GM12878 (cell line): ENCODE results near the gene QSOX2. TPM values are rescaled to one million over a fixed set of nuclear protein-coding genes. Genes with fewer than 3 reads are reported as not detected.

Experiments
- ATAC-seq: fragments of 200-7000 bp; cut with Tn5 transposase; 3 replicates; pipeline ENCODE4 v1.9.1; 2020; ENCODE audit warnings: mild to moderate bottlenecking, moderate library complexity
- BruUV-seq: library from RNA; stranded (reverse); fragments of 400-500 nt; replicated peaks from 2 replicates; lab custom pipeline; 2021; lab: Mats Ljungman, UMichigan
- CTCF ChIA-PET: fragments of 300-600 bp; sonication (Branson Sonifier 250); formaldehyde crosslinking; extraction: SDS; loops from one replicate; lab custom pipeline; 2021; ENCODE audit warnings: inconsistent platforms; lab: Yijun Ruan, JAX
- POLR2A ChIA-PET: fragments of 350-600 bp; formaldehyde crosslinking; extraction: SDS; loops from one replicate; lab custom pipeline; 2021; ENCODE audit warnings: inconsistent platforms; lab: Charles Lee
- RAD21 ChIA-PET: fragments of 300-600 bp; sonication (Branson Sonifier 250); formaldehyde crosslinking; loops from one replicate; lab custom pipeline; 2023; ENCODE audit warnings: antibody characterized with exemption; ENCODE audit not compliant: unreplicated experiment; lab: Charles Lee
- SMC1A ChIA-PET: fragments of 300-600 bp; sonication (Branson Sonifier 250); formaldehyde crosslinking; loops from one replicate; lab custom pipeline; 2023; ENCODE audit not compliant: unreplicated experiment, uncharacterized antibody; lab: Charles Lee
- DNase-seq: peaks from one replicate; pipeline ENCODE4 v3.0.0-alpha.2; 2011; ENCODE audit warnings: low read depth, low spot score
- FAIRE-seq: peaks from 3 replicates; lab custom pipeline; 2011; peaks lifted over from hg19 to GRCh38; lab: Jason Lieb, UNC
- H2AFZ ChIP-seq: 2 replicates; pipeline ENCODE4 v1.6.0; 2011; ENCODE audit warnings: low read depth, low read length, control low read depth; ENCODE audit not compliant: control insufficient read depth
- H3K27ac ChIP-seq: 2 replicates; pipeline ENCODE4 v1.5.1; 2011; ENCODE audit warnings: control low read depth; ENCODE audit not compliant: control insufficient read depth, insufficient read depth
- H3K27me3 ChIP-seq, 2 experiments: replicated peaks in 1 of 2; 2 replicates each; pipeline versions ENCODE4 v1.6.0 to v1.6.1; 2011; ENCODE audit warnings: low read length in 1 of 2; ENCODE audit not compliant: control insufficient read depth in 2 of 2, insufficient read depth in 2 of 2
- H3K36me3 ChIP-seq, 2 experiments: 2 replicates each; pipeline ENCODE4 v1.5.1; 2011; ENCODE audit warnings: low read length in 1 of 2; ENCODE audit not compliant: control insufficient read depth in 2 of 2, insufficient read depth in 2 of 2
- H3K4me1 ChIP-seq: 2 replicates; pipeline ENCODE4 v1.6.1; 2011; ENCODE audit warnings: mild to moderate bottlenecking, low read length, moderate library complexity, mixed read lengths; ENCODE audit not compliant: control insufficient read depth, insufficient read depth
- H3K4me2 ChIP-seq: 2 replicates; pipeline ENCODE4 v1.6.0; 2011; ENCODE audit warnings: control low read depth; ENCODE audit not compliant: control insufficient read depth, insufficient read depth
- H3K4me3 ChIP-seq: fragments of 200-600 bp; sonication (generic); 2 replicates; pipeline ENCODE4 v1.5.1; 2016
- H3K79me2 ChIP-seq: 2 replicates; pipeline ENCODE4 v1.6.0; 2011; ENCODE audit warnings: low read length; ENCODE audit not compliant: control insufficient read depth, insufficient read depth
- H3K9ac ChIP-seq: 2 replicates; pipeline ENCODE4 v1.8.0; 2011; ENCODE audit warnings: low read length, control low read depth, mixed read lengths; ENCODE audit not compliant: control insufficient read depth, insufficient read depth
- H3K9me3 ChIP-seq: replicated peaks from 3 replicates; pipeline ENCODE4 v1.5.1; 2011; ENCODE audit warnings: mild to moderate bottlenecking, low read length; ENCODE audit not compliant: control insufficient read depth, insufficient read depth
- H4K20me1 ChIP-seq: 2 replicates; pipeline ENCODE4 v1.6.0; 2011; ENCODE audit not compliant: control insufficient read depth, insufficient read depth
- BRCA1 ChIP-seq: IDR thresholded peaks from 2 replicates; pipeline ENCODE4 v1.6.1; 2011; ENCODE audit warnings: low read depth, low read length, improper control_type of control experiment
- IKZF1 ChIP-seq: fragments of 450-650 bp; conservative IDR thresholded peaks from 2 replicates; pipeline ENCODE4 v1.6.1; 2017; ENCODE audit warnings: antibody characterized with exemption, mild to moderate bottlenecking
- JUNB ChIP-seq: IDR thresholded peaks from 2 replicates; pipeline ENCODE4 v1.6.1; 2016; ENCODE audit warnings: antibody characterized with exemption, mild to moderate bottlenecking
- POU2F2 ChIP-seq: IDR thresholded peaks from 3 replicates; pipeline ENCODE4 v1.6.1; 2011; ENCODE audit warnings: low read depth, mild to moderate bottlenecking, low read length, borderline replicate concordance
- RAD51 ChIP-seq: fragments of 450-650 bp; IDR thresholded peaks from 2 replicates; pipeline ENCODE4 v1.6.1; 2016; ENCODE audit warnings: moderate library complexity, mild to moderate bottlenecking, inconsistent platforms
- RELA ChIP-seq: fragments of 450-650 bp; IDR thresholded peaks from 2 replicates; pipeline ENCODE4 v1.8.0; 2014; ENCODE audit warnings: borderline replicate concordance; ENCODE audit not compliant: partially characterized antibody
- RELB ChIP-seq: fragments of 450-650 bp; IDR thresholded peaks from 2 replicates; pipeline ENCODE4 v1.6.1; 2017; ENCODE audit warnings: low read depth, mild to moderate bottlenecking, moderate library complexity
- REST ChIP-seq: IDR thresholded peaks from 2 replicates; pipeline ENCODE4 v1.6.1; 2012; ENCODE audit warnings: mild to moderate bottlenecking, low read depth, low read length
- RUNX3 ChIP-seq: IDR thresholded peaks from 2 replicates; pipeline ENCODE4 v1.6.1; 2012; ENCODE audit warnings: low read length, inconsistent platforms
- SIX5 ChIP-seq: IDR thresholded peaks from 2 replicates; pipeline ENCODE4 v1.6.1; 2011; ENCODE audit warnings: mild to moderate bottlenecking, low read depth, low read length, moderate library complexity; ENCODE audit not compliant: severe bottlenecking
- SMARCA5 ChIP-seq: fragments of 450-650 bp; IDR thresholded peaks from 2 replicates; pipeline ENCODE4 v1.6.1; 2017; ENCODE audit warnings: mild to moderate bottlenecking
- ZNF384 ChIP-seq: IDR thresholded peaks from 2 replicates; pipeline ENCODE4 v1.6.1; 2012; ENCODE audit warnings: low read depth, mild to moderate bottlenecking, low read length, improper control_type of control experiment, borderline replicate concordance
- WGBS: methylation state at CpG from one replicate; pipeline ENCODE4 v1.1.6; 2016; ENCODE audit warnings: low lambda C conversion rate; ENCODE audit not compliant: insufficient replicate concordance, insufficient coverage; ENCODE audit errors: missing lambda C conversion rate; 5-methylcytosine and 5-hydroxymethylcytosine counted together
- in situ Hi-C: fragments of 300-500 bp; cut with MboI; formaldehyde crosslinking; loops from 9 replicates; pipeline ENCODE4 v1.14.3; 2018; ENCODE audit warnings: mixed read lengths
- intact Hi-C: fragments of 100-400 bp; cut with micrococcal nuclease; formaldehyde crosslinking; loops from one replicate; pipeline ENCODE4 v1.14.2; 2022; ENCODE audit not compliant: unreplicated experiment
- polyA plus RNA-seq, 11 experiments: library from polyadenylated mRNA; depleted of rRNA in 4 of 11; unstranded in 6 of 11; stranded (reverse) in 5 of 11; fragments of >200 nt; fragmentation: Nextera tagmentation in 4 of 11; fragmentation: Illumina TruSeq in 1 of 11; extraction: Ambion mirVana in 4 of 11; extraction: Trizol in 1 of 11; gene quantifications; 1 replicate in 1 of 11; 2 replicates in 10 of 11; pipeline versions ENCODE4 v1.2.1 to v1.2.3, GENCODE V29; 2011 to 2016; ENCODE audit warnings: inconsistent platforms in 2 of 11, missing spikeins in 2 of 11, low read depth in 1 of 11
- total RNA-seq, 4 experiments: library from RNA; depleted of rRNA in 3 of 4; stranded (reverse); fragments of >200 nt in 3 of 4; fragmentation: Illumina TruSeq in 1 of 4; extraction: Trizol in 1 of 4; gene quantifications; 2 replicates each; pipeline versions ENCODE4 v1.2.1 to v1.2.3, GENCODE V29; 2013 to 2021
- TF ChIP-seq, protein P1 (sequence below): IDR thresholded peaks from 2 replicates; pipeline ENCODE4 v1.6.1; 2012; ENCODE audit warnings: improper control_type of control experiment, low read depth, low read length; ENCODE audit not compliant: insufficient replicate concordance
- TF ChIP-seq, protein P2 (sequence below): IDR thresholded peaks from 2 replicates; pipeline ENCODE4 v1.6.1; 2012; ENCODE audit warnings: low read depth, low read length, improper control_type of control experiment

The QSOX2 gene
- total and polyA plus RNA-seq, 10 of the 15 experiments (the other 5 are each of a cell fraction or from before 2014, with no cell fraction given), result 0.34 to 16.1 (median 8.2) TPM

GRCh38 chr9:136294437-136294836 is 48.8 kb upstream of the QSOX2 start:
- no peak overlapping the region for H3K4me2 ChIP-seq
- H3K79me2 ChIP-seq, result no peaks in the 10 kb centered on the region
- H3K9ac ChIP-seq, result no peak overlapping the region
- H3K36me3 ChIP-seq, result no peaks in the 10 kb centered on the region
- no peaks in the 10 kb centered on the region for H4K20me1 ChIP-seq
- ChIA-PET SMC1A (no interaction called here), CTCF (no interaction called here), POLR2A (no interaction called here), RAD21 (no interaction called here)
- H3K4me1 ChIP-seq, result no peaks in the 10 kb centered on the region
- BruUV-seq, result no TSS peak
- intact Hi-C loops, result no loop called here
- WGBS, result 13% methylated on average over 5 of the region's 5 CpGs
- no peak overlapping the region for H3K27ac ChIP-seq
- FAIRE-seq (no peak), DNase-seq (no peak), ATAC-seq (no peak)
- no peaks in the 10 kb centered on the region for H3K27me3 ChIP-seq
- no peak overlapping the region for H3K4me3 ChIP-seq
- in situ Hi-C loops, result no loop called here
- H3K9me3 ChIP-seq, result no peaks in the 10 kb centered on the region; the same call in 2 of the 3 replicates
- H2AFZ ChIP-seq, result no peak overlapping the region
- TF ChIP-seq, protein P1, sequence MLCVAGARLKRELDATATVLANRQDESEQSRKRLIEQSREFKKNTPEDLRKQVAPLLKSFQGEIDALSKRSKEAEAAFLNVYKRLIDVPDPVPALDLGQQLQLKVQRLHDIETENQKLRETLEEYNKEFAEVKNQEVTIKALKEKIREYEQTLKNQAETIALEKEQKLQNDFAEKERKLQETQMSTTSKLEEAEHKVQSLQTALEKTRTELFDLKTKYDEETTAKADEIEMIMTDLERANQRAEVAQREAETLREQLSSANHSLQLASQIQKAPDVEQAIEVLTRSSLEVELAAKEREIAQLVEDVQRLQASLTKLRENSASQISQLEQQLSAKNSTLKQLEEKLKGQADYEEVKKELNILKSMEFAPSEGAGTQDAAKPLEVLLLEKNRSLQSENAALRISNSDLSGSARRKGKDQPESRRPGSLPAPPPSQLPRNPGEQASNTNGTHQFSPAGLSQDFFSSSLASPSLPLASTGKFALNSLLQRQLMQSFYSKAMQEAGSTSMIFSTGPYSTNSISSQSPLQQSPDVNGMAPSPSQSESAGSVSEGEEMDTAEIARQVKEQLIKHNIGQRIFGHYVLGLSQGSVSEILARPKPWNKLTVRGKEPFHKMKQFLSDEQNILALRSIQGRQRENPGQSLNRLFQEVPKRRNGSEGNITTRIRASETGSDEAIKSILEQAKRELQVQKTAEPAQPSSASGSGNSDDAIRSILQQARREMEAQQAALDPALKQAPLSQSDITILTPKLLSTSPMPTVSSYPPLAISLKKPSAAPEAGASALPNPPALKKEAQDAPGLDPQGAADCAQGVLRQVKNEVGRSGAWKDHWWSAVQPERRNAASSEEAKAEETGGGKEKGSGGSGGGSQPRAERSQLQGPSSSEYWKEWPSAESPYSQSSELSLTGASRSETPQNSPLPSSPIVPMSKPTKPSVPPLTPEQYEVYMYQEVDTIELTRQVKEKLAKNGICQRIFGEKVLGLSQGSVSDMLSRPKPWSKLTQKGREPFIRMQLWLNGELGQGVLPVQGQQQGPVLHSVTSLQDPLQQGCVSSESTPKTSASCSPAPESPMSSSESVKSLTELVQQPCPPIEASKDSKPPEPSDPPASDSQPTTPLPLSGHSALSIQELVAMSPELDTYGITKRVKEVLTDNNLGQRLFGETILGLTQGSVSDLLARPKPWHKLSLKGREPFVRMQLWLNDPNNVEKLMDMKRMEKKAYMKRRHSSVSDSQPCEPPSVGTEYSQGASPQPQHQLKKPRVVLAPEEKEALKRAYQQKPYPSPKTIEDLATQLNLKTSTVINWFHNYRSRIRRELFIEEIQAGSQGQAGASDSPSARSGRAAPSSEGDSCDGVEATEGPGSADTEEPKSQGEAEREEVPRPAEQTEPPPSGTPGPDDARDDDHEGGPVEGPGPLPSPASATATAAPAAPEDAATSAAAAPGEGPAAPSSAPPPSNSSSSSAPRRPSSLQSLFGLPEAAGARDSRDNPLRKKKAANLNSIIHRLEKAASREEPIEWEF, result no peak
- TF ChIP-seq POU2F2 (no peak), ZNF384 (no peak), RELB (no peak), SIX5 (no peak), SMARCA5 (no peak), RUNX3 (no peak), BRCA1 (no peak), REST (no peak), RAD51 (no peak), IKZF1 (no peak), RELA (no peak), JUNB (no peak)
- TF ChIP-seq, protein P2, sequence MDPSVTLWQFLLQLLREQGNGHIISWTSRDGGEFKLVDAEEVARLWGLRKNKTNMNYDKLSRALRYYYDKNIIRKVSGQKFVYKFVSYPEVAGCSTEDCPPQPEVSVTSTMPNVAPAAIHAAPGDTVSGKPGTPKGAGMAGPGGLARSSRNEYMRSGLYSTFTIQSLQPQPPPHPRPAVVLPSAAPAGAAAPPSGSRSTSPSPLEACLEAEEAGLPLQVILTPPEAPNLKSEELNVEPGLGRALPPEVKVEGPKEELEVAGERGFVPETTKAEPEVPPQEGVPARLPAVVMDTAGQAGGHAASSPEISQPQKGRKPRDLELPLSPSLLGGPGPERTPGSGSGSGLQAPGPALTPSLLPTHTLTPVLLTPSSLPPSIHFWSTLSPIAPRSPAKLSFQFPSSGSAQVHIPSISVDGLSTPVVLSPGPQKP, result no peak
